Heart left ventricle (tissue), 16 donors: ENCODE measurements around the gene KRT12. TPM values are rescaled to one million over a fixed set of nuclear protein-coding genes. Genes with fewer than 3 reads are reported as not detected.

Source experiments
- ATAC-seq, 4 donors: fragments of 200-7000 bp; cut with Tn5 transposase; one replicate each; pipeline ENCODE4 v1.9.1; 2020 to 2022; ENCODE audit warnings: moderate library complexity in 4 of 4, mild to moderate bottlenecking in 3 of 4, moderate number of reproducible peaks in 1 of 4
- DNase-seq, 5 donors: peaks; one replicate each; pipeline ENCODE4 v3.0.0-alpha.2; 2020
- H3K27ac ChIP-seq, 12 donors: fragments of 200-600 bp; sonication (generic) in 4 of 12; one replicate each; pipeline versions ENCODE4 v1.5.0 to v1.8.0; 2016 to 2022; ENCODE audit warnings: mild to moderate bottlenecking in 2 of 12
- H3K27me3 ChIP-seq, 9 donors: fragments of 200-600 bp; sonication (generic) in 2 of 9; one replicate each; pipeline versions ENCODE4 v1.5.1 to v1.8.0; 2016 to 2022; ENCODE audit warnings: mild to moderate bottlenecking in 3 of 9
- H3K36me3 ChIP-seq, 9 donors: fragments of 200-600 bp; sonication (generic) in 2 of 9; one replicate each; pipeline versions ENCODE4 v1.5.0 to v1.8.0; 2018 to 2022; ENCODE audit warnings: mild to moderate bottlenecking in 2 of 9
- H3K4me1 ChIP-seq, 12 donors: fragments of 200-600 bp; sonication (generic) in 4 of 12; one replicate each; pipeline versions ENCODE4 v1.5.0 to v1.8.0; 2016 to 2022; ENCODE audit warnings: mild to moderate bottlenecking in 3 of 12
- H3K4me3 ChIP-seq, 12 donors: fragments of 200-600 bp; sonication (generic) in 4 of 12; one replicate each; pipeline versions ENCODE4 v1.5.0 to v1.8.0; 2017 to 2022; ENCODE audit warnings: mild to moderate bottlenecking in 9 of 12, moderate library complexity in 4 of 12
- H3K9me3 ChIP-seq, 12 donors: fragments of 200-600 bp; sonication (generic) in 4 of 12; one replicate each; pipeline versions ENCODE4 v1.5.0 to v1.8.0; 2016 to 2022; ENCODE audit warnings: mild to moderate bottlenecking in 1 of 12
- CTCF ChIP-seq, 12 donors: fragments of 200-600 bp; sonication (generic) in 4 of 12; IDR thresholded peaks; one replicate each; pipeline versions ENCODE4 v1.5.0 to v1.8.0; 2018 to 2022; ENCODE audit warnings: antibody characterized with exemption in 12 of 12, mild to moderate bottlenecking in 5 of 12
- POLR2A ChIP-seq, 2 donors: fragments of 450-650 bp; IDR thresholded peaks; one replicate each; pipeline ENCODE4 v1.6.1; 2017; ENCODE audit warnings: antibody characterized with exemption in 2 of 2, mild to moderate bottlenecking in 2 of 2, moderate library complexity in 2 of 2
- WGBS, 4 donors: extraction: QIAGEN DNeasy Blood & Tissue Kit in 2 of 4; methylation state at CpG; one replicate each; pipeline versions ENCODE4 v1.1.5 to v1.1.7; 2013 to 2018; 5-methylcytosine and 5-hydroxymethylcytosine counted together
- intact Hi-C, 10 donors: fragments of 100-400 bp; cut with DNase I; formaldehyde crosslinking; loops; one replicate each; pipeline versions ENCODE4 v1.11.1 to v1.14.2; 2022
- polyA plus RNA-seq, 2 donors: library from polyadenylated mRNA; stranded (reverse); fragments of 200-250 nt; gene quantifications; one replicate each; pipeline ENCODE4 v1.2.3, GENCODE V29; 2013
- total RNA-seq, 9 donors: library from RNA; depleted of rRNA in 2 of 9; stranded (reverse); fragments of >200 nt in 2 of 9; fragmentation: NEBNext Ultra II Directional in 3 of 9; extraction: Animal tissue kit (Norgen Biotek cat#: 25700) in 3 of 9; gene quantifications; one replicate each; pipeline versions ENCODE4 v1.1.0 to v1.2.4, GENCODE V29; 2016 to 2023
- donor health status: ischemic (EF 13 %, LVEDD 7.1; RV severe dilation, severe dysfunction).
- donor health status: healthy with polysubstance abuse.
- donor health status: DM: no; HTN: yes; CAD: no.
- donor health status: DM: no; HTN: no; CAD: no.
- donor health status: ischemic (EF 25% LVEDD 6.9; RV normal size, moderate dysfunction).
- donor health status: ischemic (EF 25% LVEDD 5.7; RV mildly dilated, moderate dysfunction).
- donor health status: healthy.
- donor health status: DM: yes; HTN: yes; CAD: no.
- donor health status: ischemic (EF 35%, LVEDD 5.7; RV mildly dilated, moderate dysfunction).
- donor health status: nonischemic (EF 11% LVEDD 7.7; RV severe dilation, severe dysfunction).
- donor health status: DM: yes; HTN: yes; CAD: no.
- donor health status: PGD.
- donor health status: ischemic (EF 29% LVEDD 5.4; RV normal size, mild dysfunction).
- donor health status: nonischemic (EF 23%, LVEDD 6.1; RV moderate dilation, normal function).

Gene KRT12
- total and polyA plus RNA-seq, 11 donors: not detected

- no peak for ATAC-seq
- TF ChIP-seq CTCF (IDR thresholded peaks at IDR 0.05) (no peak), POLR2A (IDR thresholded peaks at IDR 0.05) (no peak)
- H3K27me3 ChIP-seq: peaks cover 0 to 14% (median 0%) of the 10 kb centered on the region in 9 donors
- no peaks in the 10 kb centered on the region for H3K36me3 ChIP-seq
- H3K27ac ChIP-seq: no peak overlapping the region
- intact Hi-C loops: loop anchor here in 2 of 10 donors (10.0 kb wide), 2 partner anchors 48 to 692 kb away; no protein-coding TSS in a partner anchor
- H3K9me3 ChIP-seq: no peaks in the 10 kb centered on the region
- H3K4me3 ChIP-seq: no peak overlapping the region
- DNase-seq: no peak
- WGBS, 4 donors: 42 to 64% (median 57%) methylated on average over 1 of the region's 1 CpG
- peaks cover 0 to 8% (median 0%) of the 10 kb centered on the region in 12 donors for H3K4me1 ChIP-seq
These were observed 14.7 kb downstream of the KRT12 start for GRCh38 chr17:40852364-40852763.

GRCh38 chr17:40850293-40850972, 16.6 kb downstream of the KRT12 start:
- intact Hi-C loops: loop anchor here in 2 of 10 donors (10.0 kb wide), 2 partner anchors 46 to 694 kb away; no protein-coding TSS in a partner anchor
- no peaks in the 10 kb centered on the region for H3K36me3 ChIP-seq
- DNase-seq (no peak), ATAC-seq (no peak)
- no peak overlapping the region for H3K27ac ChIP-seq
- peaks cover 0 to 14% (median 0%) of the 10 kb centered on the region in 9 donors for H3K27me3 ChIP-seq
- no peak for TF ChIP-seq CTCF (IDR thresholded peaks at IDR 0.05)
- TF ChIP-seq POLR2A (IDR thresholded peaks at IDR 0.05): no peak
- 95% methylated on average over 3 of the region's 3 CpGs for WGBS, 4 donors
- no peak overlapping the region for H3K4me3 ChIP-seq
- no peaks in the 10 kb centered on the region for H3K9me3 ChIP-seq
- H3K4me1 ChIP-seq: no peaks in the 10 kb centered on the region

- ATAC-seq: no peak
- 89 to 94% (median 91%) methylated on average over 4 of the region's 4 CpGs for WGBS, 4 donors
- no peaks in the 10 kb centered on the region for H3K9me3 ChIP-seq
- no peaks in the 10 kb centered on the region for H3K36me3 ChIP-seq
- H3K27ac ChIP-seq: no peak overlapping the region
- peaks cover 0 to 14% (median 0%) of the 10 kb centered on the region in 9 donors for H3K27me3 ChIP-seq
- no peaks in the 10 kb centered on the region for H3K4me1 ChIP-seq
- no peak for TF ChIP-seq CTCF (IDR thresholded peaks at IDR 0.05)
- no peak for TF ChIP-seq POLR2A (IDR thresholded peaks at IDR 0.05)
- no peak overlapping the region for H3K4me3 ChIP-seq
- intact Hi-C loops: loop anchor here in 2 of 10 donors (10.0 kb wide), 2 partner anchors 45 to 695 kb away; no protein-coding TSS in a partner anchor
- DNase-seq: no peak
These were observed 17.3 kb downstream of the KRT12 start for GRCh38 chr17:40849723-40850122.

GRCh38 chr17:40848583-40849235, 18.3 kb downstream of the KRT12 start:
- no peaks in the 10 kb centered on the region for H3K36me3 ChIP-seq

More at GRCh38 chr17:40848583-40849235, 18.3 kb downstream of the KRT12 start:
- intact Hi-C loops: no loop called here
- Histone ChIP-seq H3K4me1 (no peaks in the 10 kb centered on the region), H3K4me3 (no peak overlapping the region), H3K27ac (no peak overlapping the region), H3K27me3 (peaks cover 0 to 14% (median 0%) of the 10 kb centered on the region in 9 donors), H3K9me3 (no peaks in the 10 kb centered on the region)
- TF ChIP-seq CTCF (IDR thresholded peaks at IDR 0.05) (no peak), POLR2A (IDR thresholded peaks at IDR 0.05) (no peak)
- ATAC-seq (no peak), DNase-seq (no peak)
- WGBS, 4 donors: 88 to 94% (median 90%) methylated on average over 1 of the region's 1 CpG
